Measurements from ENCODE around the gene GALM.

GALM gene

DNA sequence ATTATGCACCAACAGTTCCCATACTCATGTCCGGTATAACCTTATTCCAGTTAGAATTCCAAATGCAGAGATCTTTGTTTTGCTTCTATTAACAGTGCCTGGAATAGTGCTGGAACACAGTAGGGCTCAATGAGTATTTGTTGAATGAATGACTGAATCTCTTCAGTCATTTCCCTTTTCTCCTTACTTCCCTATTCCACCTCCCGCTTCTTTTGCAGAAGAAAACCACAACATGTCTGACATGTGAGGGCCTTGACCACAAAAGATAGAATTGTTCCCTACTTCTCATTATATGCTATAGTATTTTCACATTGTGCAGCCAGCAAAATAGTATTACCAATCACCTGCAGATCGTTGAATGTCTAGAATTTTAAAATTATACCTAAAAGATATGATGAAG, 43.7 kb upstream of the GALM start:
- Histone ChIP-seq H3K27me3 (ENCODE audit: insufficient read depth, low read depth, severe bottlenecking) (no peaks in the 10 kb centered on the region), H3K27ac (no peak overlapping the region), H3K9me3 (ENCODE audit: severe bottlenecking) (no peaks in the 10 kb centered on the region), H3K36me3 (no peaks in the 10 kb centered on the region), H3K4me3 (ENCODE audit: low read depth, low read length) (no peak overlapping the region)
- no peak for DNase-seq
- TF ChIP-seq, protein P1, sequence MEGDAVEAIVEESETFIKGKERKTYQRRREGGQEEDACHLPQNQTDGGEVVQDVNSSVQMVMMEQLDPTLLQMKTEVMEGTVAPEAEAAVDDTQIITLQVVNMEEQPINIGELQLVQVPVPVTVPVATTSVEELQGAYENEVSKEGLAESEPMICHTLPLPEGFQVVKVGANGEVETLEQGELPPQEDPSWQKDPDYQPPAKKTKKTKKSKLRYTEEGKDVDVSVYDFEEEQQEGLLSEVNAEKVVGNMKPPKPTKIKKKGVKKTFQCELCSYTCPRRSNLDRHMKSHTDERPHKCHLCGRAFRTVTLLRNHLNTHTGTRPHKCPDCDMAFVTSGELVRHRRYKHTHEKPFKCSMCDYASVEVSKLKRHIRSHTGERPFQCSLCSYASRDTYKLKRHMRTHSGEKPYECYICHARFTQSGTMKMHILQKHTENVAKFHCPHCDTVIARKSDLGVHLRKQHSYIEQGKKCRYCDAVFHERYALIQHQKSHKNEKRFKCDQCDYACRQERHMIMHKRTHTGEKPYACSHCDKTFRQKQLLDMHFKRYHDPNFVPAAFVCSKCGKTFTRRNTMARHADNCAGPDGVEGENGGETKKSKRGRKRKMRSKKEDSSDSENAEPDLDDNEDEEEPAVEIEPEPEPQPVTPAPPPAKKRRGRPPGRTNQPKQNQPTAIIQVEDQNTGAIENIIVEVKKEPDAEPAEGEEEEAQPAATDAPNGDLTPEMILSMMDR (IDR thresholded peaks at IDR 0.05; ENCODE audit: low read depth, low read length) = no peak

DNA sequence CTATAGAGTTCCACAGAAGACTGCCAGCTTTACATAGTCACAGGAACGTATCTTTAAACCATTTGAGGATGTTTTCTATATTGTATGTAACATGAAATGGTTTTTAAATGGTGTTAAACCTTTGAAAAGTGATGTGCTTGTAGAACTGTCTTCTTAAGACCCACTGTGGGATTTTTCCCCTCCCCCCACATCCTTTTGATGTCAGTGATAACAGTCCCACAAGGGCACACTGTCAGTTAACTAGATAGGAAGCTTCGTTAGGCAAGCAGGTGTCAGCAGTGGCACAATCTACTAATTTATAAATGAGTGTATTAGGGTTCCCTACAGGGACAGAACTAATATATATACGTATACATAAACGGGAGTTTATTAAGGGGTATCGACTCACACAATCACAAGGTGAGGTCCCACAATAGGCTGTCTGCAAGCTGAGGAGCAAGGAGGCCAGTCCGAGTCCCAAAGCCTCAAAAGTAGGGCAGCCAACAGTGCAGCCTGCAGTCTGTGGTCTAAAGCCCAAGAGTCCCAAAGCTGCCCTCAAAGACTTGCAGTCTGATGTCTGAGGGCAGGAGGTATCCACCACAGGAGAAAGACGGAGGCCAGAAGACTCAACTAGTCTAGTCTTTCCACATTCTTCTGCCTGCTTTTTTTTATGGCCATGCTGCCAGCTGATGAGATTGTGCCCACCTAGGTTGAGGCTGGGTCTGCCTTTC, 39.4 kb upstream of the GALM start:
- no peaks in the 10 kb centered on the region for H3K27me3 ChIP-seq (ENCODE audit: insufficient read depth, low read depth, severe bottlenecking)
- H3K4me3 ChIP-seq (ENCODE audit: low read depth, low read length) = no peak overlapping the region
- no peak for DNase-seq
- H3K36me3 ChIP-seq = no peaks in the 10 kb centered on the region
- no peak overlapping the region for H3K27ac ChIP-seq
- TF ChIP-seq, protein P1 (IDR thresholded peaks at IDR 0.05; ENCODE audit: low read depth, low read length) = no peak
- H3K9me3 ChIP-seq (ENCODE audit: severe bottlenecking) = no peaks in the 10 kb centered on the region

DNA sequence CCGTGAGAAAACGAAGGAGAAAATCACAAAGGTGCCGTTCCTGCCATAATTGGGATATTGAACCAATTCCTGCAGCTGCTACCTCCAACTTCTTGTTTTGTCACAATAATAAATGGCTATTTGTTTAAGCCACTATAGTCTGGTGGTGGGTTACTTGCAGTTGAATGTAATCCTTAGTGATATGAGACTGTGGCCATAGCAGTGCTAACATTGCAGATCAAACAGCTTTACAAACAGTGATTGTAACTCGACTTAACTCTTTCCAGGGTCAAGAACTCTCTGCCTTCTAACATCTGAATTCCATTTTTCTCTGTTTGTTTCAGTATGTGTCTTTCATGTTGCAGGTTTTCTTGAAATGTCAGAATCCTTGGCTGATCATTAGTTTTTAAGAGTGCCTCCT, 38.5 kb upstream of the GALM start:
- Histone ChIP-seq H3K9me3 (ENCODE audit: severe bottlenecking) (no peaks in the 10 kb centered on the region), H3K27me3 (ENCODE audit: insufficient read depth, low read depth, severe bottlenecking) (no peaks in the 10 kb centered on the region), H3K36me3 (no peaks in the 10 kb centered on the region), H3K4me3 (ENCODE audit: low read depth, low read length) (no peak overlapping the region), H3K27ac (no peak overlapping the region)
- TF ChIP-seq, protein P1 (IDR thresholded peaks at IDR 0.05; ENCODE audit: low read depth, low read length) = no peak
- DNase-seq = no peak

DNA sequence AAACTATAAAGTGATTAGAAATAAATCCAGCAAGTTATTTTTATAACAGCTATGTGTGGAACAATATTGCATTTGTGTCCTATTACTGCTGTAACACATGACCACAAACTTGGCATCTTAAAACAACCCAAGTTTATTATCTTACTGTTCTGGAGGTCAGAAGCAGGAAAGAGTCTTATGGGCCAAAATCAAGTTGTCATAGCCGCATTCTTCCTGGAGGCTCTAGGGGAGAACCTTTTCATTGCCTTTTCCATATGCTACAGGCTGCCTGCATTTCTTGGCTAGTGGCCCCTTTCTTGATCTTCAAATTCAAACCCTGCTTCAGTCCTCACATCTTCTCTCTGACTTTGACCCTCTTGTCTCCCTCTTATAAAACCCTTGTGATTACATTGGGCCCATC, 36.2 kb upstream of the GALM start:
- Histone ChIP-seq H3K36me3 (no peaks in the 10 kb centered on the region), H3K27me3 (ENCODE audit: insufficient read depth, low read depth, severe bottlenecking) (no peaks in the 10 kb centered on the region), H3K4me3 (ENCODE audit: low read depth, low read length) (no peak overlapping the region), H3K9me3 (ENCODE audit: severe bottlenecking) (no peaks in the 10 kb centered on the region), H3K27ac (no peak overlapping the region)
- DNase-seq = no peak
- TF ChIP-seq, protein P1 (IDR thresholded peaks at IDR 0.05; ENCODE audit: low read depth, low read length) = no peak

DNA sequence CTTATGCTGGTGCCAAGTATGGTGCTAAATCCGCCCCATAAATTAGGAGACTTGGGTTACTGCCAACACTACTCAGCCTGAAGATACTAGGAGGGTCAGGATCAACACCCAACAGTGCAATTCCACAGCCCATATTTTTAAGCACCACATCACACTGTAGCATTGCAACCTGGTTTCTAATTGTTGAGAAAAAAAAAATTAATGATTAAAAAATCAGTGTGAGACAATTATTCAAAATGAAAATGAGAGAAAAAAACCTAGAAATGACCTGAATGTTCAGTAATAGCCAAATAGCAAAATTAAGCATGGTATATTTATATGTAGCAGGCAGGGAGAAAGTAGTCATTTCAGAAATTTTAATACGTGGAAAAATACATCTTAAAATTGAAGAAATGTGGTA, 33.9 kb upstream of the GALM start:
- no peak overlapping the region for H3K27ac ChIP-seq
- no peak overlapping the region for H3K4me3 ChIP-seq (ENCODE audit: low read depth, low read length)
- TF ChIP-seq, protein P1 (IDR thresholded peaks at IDR 0.05; ENCODE audit: low read depth, low read length) = no peak
- H3K36me3 ChIP-seq = no peaks in the 10 kb centered on the region
- H3K27me3 ChIP-seq (ENCODE audit: insufficient read depth, low read depth, severe bottlenecking) = no peaks in the 10 kb centered on the region
- no peak for DNase-seq
- H3K9me3 ChIP-seq (ENCODE audit: severe bottlenecking) = no peaks in the 10 kb centered on the region

DNA sequence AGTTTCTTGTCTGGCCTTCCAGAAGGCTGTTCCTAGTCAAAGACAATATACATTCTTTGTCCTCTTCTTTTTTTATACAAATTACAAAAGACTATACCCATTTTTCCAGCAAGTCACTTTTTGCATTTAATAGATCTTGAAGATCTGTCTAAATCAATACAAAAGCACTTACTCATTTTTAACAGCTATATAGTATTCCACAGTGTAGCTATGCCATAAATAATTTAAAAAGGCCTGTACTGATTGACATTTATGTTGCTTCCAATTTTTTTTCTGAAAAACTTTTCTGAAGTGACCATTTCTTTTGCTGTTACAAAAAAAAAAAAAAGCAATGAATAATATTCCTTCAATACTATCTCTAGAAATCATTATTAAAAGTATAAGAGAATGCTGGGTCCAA, 32.9 kb upstream of the GALM start:
- H3K36me3 ChIP-seq = no peaks in the 10 kb centered on the region
- TF ChIP-seq, protein P1 (IDR thresholded peaks at IDR 0.05; ENCODE audit: low read depth, low read length) = no peak
- no peak for DNase-seq
- H3K4me3 ChIP-seq (ENCODE audit: low read depth, low read length) = no peak overlapping the region
- no peaks in the 10 kb centered on the region for H3K27me3 ChIP-seq (ENCODE audit: insufficient read depth, low read depth, severe bottlenecking)
- no peak overlapping the region for H3K27ac ChIP-seq
- H3K9me3 ChIP-seq (ENCODE audit: severe bottlenecking) = no peaks in the 10 kb centered on the region

All from WERI-Rb-1 (cell line).